IMR-90 (cell line): ENCODE results near the gene KCNK10.
A peak's percentile ranks its signal among the peaks of the same experiment; 100 is the strongest.

ENCODE experiments used
- BHLHE40 ChIP-seq: fragments of 150-350 bp; IDR thresholded peaks from 2 replicates; pipeline ENCODE4 v1.6.1; 2016; ENCODE audit warnings: mild to moderate bottlenecking, low read depth, low read length
- CEBPB ChIP-seq: IDR thresholded peaks from 2 replicates; pipeline ENCODE4 v1.6.1; 2012; ENCODE audit warnings: low read depth, low read length, improper control_type of control experiment
- CTCF ChIP-seq: conservative IDR thresholded peaks from 2 replicates; pipeline ENCODE4 v1.5.1; 2012; ENCODE audit warnings: mild to moderate bottlenecking, low read depth, low read length, improper control_type of control experiment
- MAFK ChIP-seq: IDR thresholded peaks from 2 replicates; pipeline ENCODE4 v1.6.1; 2012; ENCODE audit warnings: low read depth, low read length, improper control_type of control experiment
- MAZ ChIP-seq: IDR thresholded peaks from 2 replicates; pipeline ENCODE4 v1.6.1; 2012; ENCODE audit warnings: low read depth, mild to moderate bottlenecking, low read length, improper control_type of control experiment, moderate library complexity, borderline replicate concordance
- POLR2A ChIP-seq: IDR thresholded peaks from 2 replicates; pipeline ENCODE4 v1.6.1; 2012; ENCODE audit warnings: mild to moderate bottlenecking, low read depth, low read length
- RAD21 ChIP-seq: IDR thresholded peaks from 2 replicates; pipeline ENCODE4 v1.6.1; 2012; ENCODE audit warnings: low read length, improper control_type of control experiment
- RFX5 ChIP-seq: IDR thresholded peaks from 2 replicates; pipeline ENCODE4 v1.8.0; 2012; ENCODE audit warnings: low read depth, mild to moderate bottlenecking, low read length, moderate library complexity
- SMC3 ChIP-seq: fragments of 150-350 bp; IDR thresholded peaks from 2 replicates; pipeline ENCODE4 v1.6.1; 2016; ENCODE audit warnings: low read depth, mild to moderate bottlenecking, antibody characterized with exemption, low read length, moderate library complexity
- USF2 ChIP-seq: fragments of 150-350 bp; IDR thresholded peaks from 2 replicates; pipeline ENCODE4 v1.6.1; 2017; ENCODE audit warnings: mild to moderate bottlenecking, antibody characterized with exemption, low read length, low read depth

GRCh38 chr14:88229428-88229827 lies 93.6 kb downstream of the KCNK10 start:
- TF ChIP-seq MAZ, result no peak
- TF ChIP-seq CTCF, result no peak
- TF ChIP-seq POLR2A, result no peak
- TF ChIP-seq BHLHE40, result no peak
- TF ChIP-seq SMC3, result no peak
- TF ChIP-seq MAFK, result no peak
- no peak for TF ChIP-seq USF2
- TF ChIP-seq RAD21, result no peak
- TF ChIP-seq CEBPB, result peak; percentile 34
- no peak for TF ChIP-seq RFX5
